GM12891 (cell line): ENCODE data around the gene STH.

Experiments
- POLR2A ChIP-seq: IDR thresholded peaks from 2 replicates; pipeline ENCODE4 v1.6.1; 2011; ENCODE audit warnings: low read depth, low read length, control low read depth
- POLR2AphosphoS5 ChIP-seq: IDR thresholded peaks from 2 replicates; pipeline ENCODE4 v1.6.1; 2011; ENCODE audit warnings: low read depth, low read length, control low read depth
- TAF1 ChIP-seq: IDR thresholded peaks from 2 replicates; pipeline ENCODE4 v1.6.1; 2011; ENCODE audit warnings: low read depth, low read length, control low read depth

DNA sequence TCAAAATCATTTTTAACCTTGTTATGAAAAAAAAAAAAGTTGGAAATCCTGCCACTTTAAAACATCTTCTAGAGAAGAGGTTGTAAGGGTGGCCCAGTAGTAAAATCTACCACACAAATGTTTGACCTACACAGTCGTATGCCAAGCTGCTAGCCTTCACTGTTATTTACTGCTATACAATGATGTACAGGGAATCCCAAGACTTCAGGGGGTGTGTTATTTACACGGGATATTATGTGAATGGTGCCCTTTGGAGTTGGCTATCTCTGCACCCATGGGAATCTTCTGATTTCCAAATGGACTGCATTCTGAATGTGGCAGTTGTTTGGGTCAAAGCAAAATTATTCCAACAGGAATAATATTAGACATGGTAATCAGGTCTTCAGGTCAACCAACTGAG, 45.9 kb downstream of the STH start:
- TF ChIP-seq POLR2AphosphoS5 (no peak), POLR2A (no peak), TAF1 (no peak)
